Stimulated activated CD4-positive, alpha-beta T cell treated with anti-CD3 and anti-CD28 coated beads, Interleukin-1b, Interleukin-23, amount 100 ng/mL, for 1 hour (primary cell): ENCODE results near the gene XRCC3.
"Not testable (repeated sequence)": the region's sequence is repeated elsewhere in the genome, so short reads cannot be mapped to it uniquely, and the experiment has no call there.

Experiments
- DNase-seq, 2 donors: peaks; one replicate each; pipeline ENCODE4 v3.0.0-alpha.2; 2020; ENCODE audit warnings: low read depth in 2 of 2

The XRCC3 gene

DNA sequence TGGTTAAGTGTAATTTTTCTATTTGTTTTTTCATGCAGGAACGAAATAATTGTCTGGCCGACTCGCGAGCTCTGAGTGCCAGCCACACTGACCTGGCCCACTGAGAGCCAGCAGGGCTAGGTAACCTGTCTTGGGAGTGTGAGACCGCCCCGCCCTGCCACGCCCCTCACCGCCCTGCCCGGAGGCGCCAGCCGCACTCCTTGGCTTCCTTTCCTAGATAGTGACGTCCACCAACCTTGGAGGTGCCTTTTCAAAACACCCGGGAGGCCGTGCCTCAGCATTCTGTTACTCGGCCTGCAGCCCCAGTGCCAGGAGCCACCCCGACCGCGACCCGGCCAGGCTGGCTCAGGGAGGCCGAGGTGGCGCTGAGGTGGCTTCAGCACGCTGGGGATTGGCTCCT, 21.7 kb downstream of the XRCC3 start:
- DNase-seq, result no peak

DNA sequence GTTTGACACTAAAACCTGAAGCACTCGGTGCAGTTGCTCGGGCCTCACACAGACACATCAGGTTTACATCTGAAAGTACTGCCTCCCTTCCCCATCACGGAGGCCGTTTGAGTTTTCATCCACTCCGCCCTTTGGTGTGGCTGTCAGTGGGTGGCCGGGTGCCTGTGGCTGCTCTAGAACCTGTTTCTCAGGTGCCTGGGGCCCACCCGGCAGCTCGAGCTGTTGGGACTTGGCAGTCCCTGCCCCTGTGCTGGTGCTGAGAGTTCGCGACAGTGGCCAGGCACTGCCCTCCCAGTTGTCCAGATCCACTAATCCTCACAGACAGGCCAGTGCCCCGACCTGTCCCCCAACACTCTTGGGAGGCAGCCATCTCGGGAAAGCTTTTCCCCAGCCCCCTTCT, 22.4 kb downstream of the XRCC3 start:
- DNase-seq, result no peak

DNA sequence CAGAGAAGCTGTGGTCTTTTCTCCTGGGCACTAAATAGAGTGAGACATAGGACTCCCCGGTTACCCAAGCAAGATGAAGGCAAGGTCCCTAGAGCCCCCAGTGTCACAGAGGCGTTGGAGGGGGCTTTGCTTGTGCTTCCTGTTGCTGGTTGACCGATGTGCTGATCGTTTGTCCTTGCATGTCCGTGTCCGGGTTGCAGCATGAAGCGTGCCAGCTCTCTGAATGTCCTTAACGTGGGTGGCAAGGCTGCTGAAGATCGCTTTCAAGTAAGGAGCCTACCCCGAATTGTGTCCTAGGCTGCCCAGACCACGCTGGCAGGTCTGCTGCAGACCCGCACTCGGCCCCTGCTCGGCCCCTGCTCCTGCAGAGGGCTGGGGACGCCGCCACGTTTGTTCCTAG, 23.1 kb downstream of the XRCC3 start:
- DNase-seq, result no peak

DNA sequence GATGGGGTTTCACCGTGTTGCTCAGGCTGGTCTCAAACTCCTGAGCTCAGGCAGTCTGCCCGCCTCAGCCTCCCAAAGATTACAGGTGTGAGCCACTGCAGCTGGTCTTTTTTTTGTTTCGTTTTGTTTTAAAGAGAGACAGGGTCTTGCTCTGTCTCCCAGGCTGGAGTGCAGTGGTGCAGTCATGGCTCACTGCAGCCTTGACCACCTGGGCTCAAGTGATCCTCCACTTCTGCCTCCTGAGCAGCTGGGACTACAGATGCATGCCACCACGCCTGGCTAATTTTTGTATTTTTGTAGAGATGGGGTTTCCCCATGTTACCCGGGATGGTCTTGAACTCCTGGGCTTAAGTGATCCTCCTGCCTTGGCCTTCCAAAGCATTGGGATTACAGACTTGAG, 23.6 kb downstream of the XRCC3 start:
- DNase-seq, result not testable (repeated sequence)

DNA sequence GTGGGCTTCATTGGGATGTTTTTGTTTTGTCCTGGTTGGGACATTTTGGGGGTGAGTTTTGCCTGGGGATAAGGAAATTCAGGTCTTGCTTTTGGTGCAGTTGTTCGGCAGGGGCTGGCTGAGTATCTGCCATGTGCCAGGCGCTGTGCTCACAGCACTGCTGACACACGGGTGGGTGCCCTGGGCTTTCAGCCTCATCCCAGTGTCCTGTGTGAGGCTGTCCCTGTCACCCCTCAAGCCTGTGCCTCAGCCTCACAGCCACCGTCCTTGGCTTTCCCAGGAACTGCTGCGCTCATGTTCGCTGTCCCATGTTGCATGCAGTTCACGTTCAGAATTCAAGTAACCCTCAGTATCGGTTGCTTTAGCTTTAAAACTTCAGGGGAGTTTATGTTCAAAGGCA, 24.9 kb downstream of the XRCC3 start:
- DNase-seq, result no peak

DNA sequence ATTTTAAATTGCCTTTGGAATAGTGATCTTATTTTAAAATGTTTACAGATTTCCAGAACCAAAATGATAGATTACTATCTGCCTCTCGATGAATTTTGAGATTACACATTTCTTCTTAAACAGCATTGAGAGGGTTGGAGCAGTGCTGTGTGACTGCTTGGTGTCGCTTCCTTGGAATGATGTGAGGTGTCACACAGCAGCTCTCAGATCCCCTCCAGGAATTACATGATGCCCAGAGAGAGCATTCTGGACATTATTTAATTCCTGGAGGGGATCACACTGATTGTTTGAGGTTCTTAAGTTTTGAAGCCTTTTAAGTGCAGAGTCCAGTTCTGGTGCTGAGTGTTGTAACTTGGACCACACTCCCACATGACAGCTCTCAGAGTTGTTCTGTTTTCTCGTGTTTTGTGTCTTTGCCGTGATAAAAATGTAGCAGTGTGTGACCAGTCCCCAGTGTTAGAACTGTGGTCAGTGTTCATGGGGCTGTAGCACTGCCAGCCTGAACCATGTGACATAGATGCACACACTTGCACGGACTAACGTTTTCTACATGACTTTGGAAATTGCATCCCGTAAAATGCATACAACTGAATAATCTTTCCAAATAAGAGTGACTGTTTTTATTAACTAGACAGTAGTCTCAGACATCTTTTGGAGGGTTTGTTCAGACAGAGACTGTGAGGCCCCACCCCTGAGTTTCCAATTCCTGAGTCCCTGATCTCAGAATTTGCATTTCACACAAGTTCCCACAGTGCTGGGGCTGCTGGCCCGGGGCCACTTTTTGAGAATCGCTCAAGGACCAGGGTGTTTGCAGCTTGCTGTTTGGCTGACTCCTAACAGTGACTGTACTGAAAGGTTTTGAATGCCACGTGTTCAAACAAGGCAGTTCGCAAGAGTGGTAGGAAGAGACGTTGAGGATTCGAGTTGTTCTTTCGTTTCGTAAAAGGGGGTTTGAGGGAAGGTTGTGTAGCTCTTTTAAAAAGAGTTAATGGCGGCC, 26.0 kb downstream of the XRCC3 start:
- DNase-seq, result no peak

DNA sequence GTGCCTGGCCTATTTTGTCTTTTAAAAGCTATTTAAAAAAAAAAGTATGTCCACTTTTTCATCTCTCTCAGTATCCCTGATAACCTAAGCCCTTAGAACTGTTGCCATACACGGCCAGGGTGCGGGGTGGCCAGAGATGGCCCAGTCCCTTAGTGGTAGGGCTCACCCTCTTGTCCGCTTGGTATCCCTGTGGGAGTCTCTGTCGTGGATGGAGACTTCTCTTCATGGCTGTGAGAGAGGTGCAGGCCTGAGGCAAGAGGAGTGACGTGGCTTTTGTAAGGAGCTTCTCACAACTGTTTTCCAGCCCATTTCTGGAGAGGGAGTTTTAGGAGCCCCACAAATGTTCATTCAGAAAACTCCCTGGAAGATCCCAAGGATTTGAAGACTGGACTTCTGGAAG, 26.8 kb downstream of the XRCC3 start:
- DNase-seq, result no peak

DNA sequence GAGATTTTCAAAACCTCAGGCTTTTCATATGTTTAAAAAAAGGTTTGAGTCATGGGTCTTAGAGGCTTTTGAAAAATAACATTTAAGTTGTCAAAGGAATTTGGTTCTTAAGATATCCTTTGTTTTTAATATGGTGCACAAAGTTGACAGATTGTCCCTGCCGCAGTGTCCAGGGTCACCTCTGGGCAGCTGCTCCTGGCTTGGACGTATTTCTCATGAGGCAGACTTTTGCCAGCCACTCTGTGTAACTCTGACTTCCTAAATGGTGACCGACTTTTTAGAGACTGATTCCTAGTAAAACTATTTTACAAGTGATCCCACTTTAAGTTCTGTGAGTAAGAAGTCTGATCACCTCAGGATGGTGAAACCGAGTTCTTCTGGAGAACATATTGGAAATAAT, 27.5 kb downstream of the XRCC3 start:
- no peak for DNase-seq

DNA sequence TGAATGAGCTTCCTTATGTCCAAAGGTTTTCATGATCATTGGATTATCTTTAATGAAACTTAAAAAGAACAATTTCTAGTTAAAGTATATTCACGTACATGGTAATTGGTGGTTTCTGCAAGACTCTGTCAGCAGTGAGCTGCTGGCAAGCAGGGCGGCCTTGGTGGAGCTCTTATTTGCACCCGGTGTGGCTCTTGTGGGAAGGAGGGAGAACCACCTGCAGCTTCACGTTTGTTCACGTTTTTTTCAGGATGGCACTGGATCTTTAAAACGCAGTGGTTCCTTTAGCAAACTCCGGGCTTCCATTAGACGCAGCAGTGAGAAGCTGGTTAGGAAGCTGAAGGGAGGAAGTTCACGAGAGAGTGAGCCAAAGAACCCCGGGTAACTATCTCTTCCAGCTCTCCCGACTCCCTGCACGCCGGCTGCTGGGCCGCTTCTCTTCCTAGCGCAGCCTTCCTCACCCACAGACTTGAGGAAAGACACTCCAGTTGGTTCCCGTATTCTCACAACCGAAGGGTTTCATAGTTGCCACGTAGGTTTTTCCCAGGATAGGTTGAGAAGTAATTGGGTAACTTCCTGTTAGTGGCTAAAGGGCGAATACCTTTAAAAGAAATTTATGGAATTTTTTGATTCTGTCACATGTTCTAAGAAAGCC, 28.3 kb downstream of the XRCC3 start:
- DNase-seq, result no peak

DNA sequence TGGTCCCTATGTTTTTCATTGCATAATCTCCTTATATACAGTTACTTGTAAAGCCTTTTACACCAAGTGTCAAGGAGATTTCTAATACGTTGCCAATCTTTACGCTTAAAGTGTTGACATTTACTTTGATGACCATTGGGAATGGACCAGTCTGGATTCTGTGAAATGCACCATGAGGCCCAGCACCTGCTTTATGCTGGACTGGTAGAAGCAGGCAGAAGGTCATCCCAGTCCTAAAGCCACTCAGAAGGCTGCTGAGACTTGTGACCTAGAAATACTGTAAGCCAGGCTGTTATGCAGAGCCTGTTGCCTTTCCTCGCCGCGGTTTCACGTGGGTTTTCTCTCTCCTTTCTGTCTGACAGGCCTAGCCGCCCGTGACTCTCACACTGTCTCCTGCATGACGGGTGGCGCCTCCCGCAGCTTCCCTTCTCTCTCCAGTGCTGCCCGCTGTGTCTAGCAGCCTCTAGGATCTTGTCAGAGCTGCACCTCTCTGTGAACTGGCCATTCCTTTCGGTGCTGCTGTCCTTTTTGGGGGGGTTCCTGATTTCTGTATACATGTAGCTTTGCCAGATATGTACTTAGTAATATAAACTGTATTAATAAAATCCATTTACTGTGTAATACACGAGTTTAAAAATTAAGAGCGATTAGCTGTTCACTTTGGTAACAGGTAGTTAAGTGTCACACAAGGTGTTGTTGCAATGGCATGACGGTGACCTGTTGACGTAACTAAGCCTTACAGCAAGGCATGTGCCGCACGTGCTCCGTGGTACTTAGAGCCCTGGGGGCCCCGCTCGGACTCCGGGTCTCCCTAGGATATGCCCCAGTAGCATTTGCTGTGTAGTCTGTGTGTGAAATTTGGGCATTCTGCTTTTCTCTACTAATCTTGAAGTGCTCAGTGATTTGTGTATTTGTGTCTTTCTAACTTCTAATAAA, 29.7 kb downstream of the XRCC3 start:
- DNase-seq, result no peak

DNA sequence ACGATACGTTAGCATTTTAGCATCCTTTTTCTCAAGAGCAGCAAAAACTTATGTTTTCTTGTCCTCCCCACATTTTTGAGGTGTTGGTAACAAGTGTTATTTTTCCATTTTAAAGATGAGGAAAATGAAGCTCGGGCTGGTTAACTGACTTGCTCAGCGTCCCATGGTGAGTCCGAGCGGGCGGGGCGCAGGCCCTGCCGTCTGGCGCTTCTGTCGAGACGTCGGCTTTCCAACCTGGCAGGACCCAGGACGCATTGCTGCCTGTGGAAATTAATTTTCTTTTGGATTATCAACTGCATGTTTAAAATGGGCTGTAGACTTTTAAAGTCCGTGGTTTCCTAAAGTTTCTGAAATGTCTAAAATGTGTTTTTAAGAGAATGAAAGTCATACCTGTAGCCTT, 30.4 kb downstream of the XRCC3 start:
- DNase-seq, result no peak

DNA sequence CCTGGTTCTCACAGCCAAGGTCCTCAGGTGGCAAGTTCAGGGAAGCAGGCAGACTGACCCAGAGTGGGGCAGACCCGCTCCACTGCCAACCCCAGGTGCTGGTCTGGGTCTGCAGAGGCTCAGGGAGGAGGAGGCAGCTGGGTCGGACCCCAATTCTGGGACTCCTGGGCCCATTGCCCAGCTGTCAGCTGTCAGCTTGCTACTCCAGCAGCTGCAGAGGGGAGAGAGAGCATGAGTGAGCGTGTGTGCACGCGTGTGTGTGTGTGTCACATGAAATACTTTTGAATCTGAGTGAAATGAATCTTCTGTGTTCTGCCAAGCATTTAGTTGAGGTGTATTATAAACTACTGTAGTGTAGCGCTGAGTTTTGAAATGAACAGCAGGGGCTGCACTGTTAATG, 30.8 kb downstream of the XRCC3 start:
- no peak for DNase-seq

DNA sequence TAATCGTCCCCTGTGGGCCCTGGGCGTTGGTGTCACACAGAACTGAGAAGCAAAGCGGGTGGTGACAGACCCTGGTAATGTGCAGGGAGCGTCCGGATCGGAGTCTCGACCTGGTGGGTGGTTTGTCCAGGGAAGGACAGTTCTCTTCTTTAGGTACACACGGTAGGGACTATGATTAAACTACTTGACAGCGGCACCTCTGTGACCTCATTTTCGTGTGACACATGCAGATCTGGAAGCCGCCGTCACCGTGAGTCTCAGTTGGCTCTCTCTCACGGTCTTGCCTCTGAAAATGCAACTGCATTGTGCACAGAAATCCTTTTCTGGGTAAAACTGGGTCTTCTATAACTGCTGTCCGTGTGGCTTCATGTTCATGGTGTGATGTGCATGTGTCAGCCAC, 32.1 kb downstream of the XRCC3 start:
- no peak for DNase-seq

DNA sequence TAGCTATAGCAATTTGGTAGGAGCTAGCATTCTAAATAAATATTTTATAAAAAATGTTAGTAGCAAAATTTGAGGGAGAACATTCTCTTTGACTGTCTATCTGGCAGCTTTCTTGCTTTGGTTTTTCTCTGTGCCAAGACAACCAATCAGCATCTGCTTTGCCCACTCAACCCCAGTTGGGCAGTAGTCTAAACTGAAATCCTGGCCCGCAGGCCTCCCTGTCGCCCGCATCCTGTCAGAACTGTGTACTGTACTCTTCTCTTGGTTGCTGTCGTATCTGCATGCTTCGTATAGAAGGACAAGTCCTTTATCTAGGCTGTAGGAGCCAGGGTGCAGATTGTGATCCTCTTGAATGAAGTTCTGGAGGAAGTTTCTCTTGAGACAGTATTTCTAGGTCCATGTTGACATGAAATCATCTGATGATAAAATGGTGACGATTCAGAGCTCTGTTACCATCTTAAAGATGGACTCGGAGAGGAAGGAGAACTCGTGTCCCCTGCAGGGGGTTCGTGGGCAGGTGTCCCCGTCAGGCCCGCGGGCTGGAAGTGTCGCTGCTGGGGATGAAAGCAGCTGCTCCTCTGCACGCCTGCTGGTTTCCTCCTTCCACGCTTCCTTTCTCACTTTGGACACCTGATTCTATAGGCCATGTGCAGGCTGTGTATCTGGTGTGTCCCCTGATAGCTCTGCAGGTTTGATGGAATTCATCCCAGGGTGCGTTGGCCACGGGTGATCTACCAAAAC, 34.6 kb downstream of the XRCC3 start:
- no peak for DNase-seq

DNA sequence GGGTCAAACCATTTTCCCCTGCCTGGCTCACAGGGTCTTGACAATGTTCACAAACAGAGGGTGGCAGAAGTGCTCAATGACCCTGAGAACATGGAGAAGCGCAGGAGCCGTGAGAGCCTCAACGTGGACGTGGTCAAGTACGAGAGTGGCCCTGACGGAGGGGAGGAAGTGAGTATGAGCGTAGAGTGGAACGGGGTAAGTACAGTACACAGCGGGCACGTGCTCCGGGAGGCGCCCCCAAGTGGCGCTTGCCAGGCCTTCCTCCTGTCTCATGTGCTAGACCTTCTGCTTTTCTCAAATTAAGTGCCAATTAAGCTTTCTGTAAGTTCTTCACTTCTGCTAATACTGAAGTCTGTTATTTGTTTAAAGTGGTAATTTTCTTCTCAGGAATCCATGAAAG, 35.9 kb downstream of the XRCC3 start:
- no peak for DNase-seq

DNA sequence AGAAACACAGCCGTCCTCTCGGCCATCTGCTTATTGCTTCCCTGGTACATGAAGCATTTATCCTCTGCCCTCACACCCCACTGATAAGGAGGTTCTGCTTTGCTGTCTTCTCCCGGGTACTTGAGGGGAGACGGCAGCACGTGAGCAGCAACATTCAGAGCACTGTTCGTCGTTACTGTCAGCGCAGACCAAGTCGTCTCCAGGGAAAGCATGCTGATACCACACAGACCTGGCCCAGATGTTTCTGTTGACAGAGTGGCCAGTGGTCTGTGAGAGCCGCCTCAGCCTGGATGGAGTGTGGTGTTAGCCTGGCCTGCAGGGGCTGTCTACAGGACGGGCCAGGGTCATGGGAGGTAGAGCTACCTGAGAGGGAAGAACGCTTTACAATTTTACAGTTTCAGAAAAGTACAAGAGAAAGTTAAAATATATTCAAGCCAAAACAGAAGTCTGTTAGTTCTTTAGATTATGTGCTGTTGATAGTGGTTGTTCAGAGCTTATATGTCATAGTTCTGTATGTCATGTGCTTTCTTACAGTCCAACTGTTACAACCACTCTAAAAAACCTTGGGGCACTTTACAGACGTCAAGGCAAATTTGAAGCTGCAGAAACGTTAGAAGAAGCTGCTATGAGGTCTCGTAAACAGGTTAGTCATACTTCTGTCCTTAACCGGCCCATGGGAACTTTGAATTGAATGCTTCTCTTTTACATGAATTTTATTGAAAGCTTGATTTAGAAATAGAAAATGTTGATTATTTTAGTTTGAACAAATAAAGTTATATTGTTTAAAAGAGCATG, 38.2 kb downstream of the XRCC3 start:
- DNase-seq, result no peak

DNA sequence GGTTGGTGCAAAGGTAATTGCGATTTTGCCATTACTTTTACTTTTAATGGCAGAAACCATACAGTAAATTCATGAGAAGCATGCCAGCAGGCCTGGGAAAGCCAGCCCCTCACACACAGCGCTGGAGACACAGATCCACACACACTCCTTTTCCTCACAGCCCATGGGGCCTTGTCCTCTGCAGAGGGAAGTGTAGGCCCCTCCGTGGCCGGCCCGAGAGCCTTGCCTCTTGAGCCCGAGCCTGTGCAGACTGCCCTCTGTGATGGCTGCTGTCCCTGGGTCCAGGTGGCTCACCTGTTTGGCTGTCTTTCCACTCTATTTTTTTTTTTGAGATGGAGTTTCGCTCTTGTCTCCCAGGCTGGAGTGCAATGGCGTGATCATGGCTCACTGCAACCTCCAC, 39.3 kb downstream of the XRCC3 start:
- DNase-seq, result no peak

DNA sequence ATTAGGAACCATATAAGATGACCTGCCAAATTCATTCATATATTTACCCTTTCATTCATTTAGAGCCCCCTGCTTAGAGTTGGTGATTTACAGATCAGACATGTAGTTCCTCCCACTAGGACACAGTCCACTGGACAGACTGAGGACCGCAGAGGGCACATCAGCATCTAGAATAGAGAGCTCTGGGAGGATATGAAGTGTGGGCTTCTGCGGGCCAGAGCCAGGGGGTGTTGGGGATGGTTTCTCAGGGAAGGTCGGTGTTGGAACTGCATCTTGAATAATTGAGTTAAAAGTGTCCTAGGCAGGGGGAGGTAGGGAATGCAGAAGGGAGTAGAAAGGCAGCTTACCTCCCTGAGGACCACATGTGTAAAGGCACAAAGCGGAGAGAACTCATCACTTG, 43.3 kb downstream of the XRCC3 start:
- no peak for DNase-seq

DNA sequence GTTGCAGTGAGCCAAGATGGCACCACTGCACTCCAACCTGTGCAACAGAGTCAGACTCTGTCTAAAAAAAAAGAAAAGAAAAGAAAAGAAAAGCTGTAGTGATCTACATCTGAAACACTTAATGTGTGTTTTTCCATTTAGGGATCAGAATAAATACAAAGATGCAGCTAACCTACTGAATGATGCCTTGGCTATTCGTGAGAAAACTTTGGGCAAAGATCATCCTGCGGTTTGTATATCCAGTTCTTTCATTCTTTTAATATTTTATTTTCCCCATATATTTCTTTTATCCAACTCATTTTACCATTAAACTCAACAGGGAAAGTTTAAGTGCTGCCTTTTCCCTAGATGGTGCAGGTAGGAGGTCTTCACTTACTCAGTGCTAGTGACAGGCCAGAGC, 45.9 kb downstream of the XRCC3 start:
- DNase-seq, result no peak

DNA sequence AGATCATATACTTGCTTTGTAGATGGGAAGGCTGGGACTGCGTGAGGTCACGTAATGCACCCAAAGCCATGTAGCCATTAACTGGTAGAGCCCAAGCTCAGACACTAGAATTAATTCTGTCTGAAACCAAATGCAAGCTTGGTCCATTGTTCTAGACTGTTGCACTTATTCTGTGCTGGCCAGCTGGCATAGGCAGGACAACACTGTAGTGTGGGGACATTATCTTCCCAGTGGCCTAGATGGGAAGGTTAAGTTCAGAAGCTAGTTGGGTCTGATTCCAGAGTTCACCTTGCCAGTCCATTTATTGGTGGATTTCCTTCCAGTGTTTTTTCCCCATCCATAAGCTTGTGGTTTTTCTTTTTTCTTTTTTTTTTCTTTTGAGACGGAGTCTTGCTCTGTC, 47.1 kb downstream of the XRCC3 start:
- DNase-seq, result no peak

DNA sequence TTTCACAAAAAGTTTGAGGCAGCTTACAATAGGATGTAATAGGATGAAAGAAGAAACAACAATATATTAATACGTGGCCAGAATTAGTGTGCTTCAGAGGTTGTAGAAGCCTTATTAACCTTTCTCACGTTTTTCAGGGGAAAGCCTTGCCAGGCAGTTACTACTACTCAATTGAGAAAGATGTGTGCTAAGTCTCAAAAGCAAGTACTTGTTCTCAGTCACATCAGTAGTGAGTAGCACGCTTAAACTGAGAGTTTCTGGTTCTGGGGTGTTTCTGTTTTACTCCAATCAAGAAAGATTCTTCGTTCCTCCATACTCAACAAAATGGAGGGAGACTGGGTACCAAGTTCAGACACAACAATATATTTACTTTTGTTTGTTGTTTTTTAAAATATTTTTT, 47.6 kb downstream of the XRCC3 start:
- no peak for DNase-seq
